ENCODE measurements around the gene GALNT12. TPM values are rescaled to one million over a fixed set of nuclear protein-coding genes. Genes with fewer than 3 reads are reported as not detected.

The GALNT12 gene
- total RNA-seq, 1 experiment from 2014 or later: 4.6 TPM

Other genes with a start within 250 kb of the GALNT12 start
- gene GABBR2, start 98.7 kb upstream of the GALNT12 start, total RNA-seq (2014; rRNA removed; shearing (Covaris generic)): not detected in 2 replicates
- gene ANKS6, start 11.1 kb upstream of the GALNT12 start, total RNA-seq (2014; rRNA removed; shearing (Covaris generic)): 8.1 and 8.9 TPM in 2 replicates
- gene COL15A1, start 136.2 kb downstream of the GALNT12 start, total RNA-seq (2014; rRNA removed; shearing (Covaris generic)): 20.2 and 21.1 TPM in 2 replicates

Data from RPMI7951 (cell line).